Lower leg skin (tissue), 3 donors: Measurements from ENCODE around the gene OR9G1.

Experiments
- CTCF ChIP-seq, 3 donors: fragments of 450-650 bp; IDR thresholded peaks; one replicate each; pipeline ENCODE4 v1.5.1; 2016; ENCODE audit warnings: antibody characterized with exemption in 3 of 3, mild to moderate bottlenecking in 3 of 3, moderate library complexity in 2 of 3
- POLR2A ChIP-seq, 2 donors: fragments of 450-650 bp; IDR thresholded peaks; one replicate each; pipeline ENCODE4 v1.6.1; 2016 to 2017; ENCODE audit warnings: antibody characterized with exemption in 2 of 2, mild to moderate bottlenecking in 1 of 2, moderate library complexity in 1 of 2

GRCh38 chr11:56740107-56740506, 41.2 kb downstream of the OR9G1 start:
- no peak for TF ChIP-seq CTCF (IDR thresholded peaks at IDR 0.05)
- TF ChIP-seq POLR2A (IDR thresholded peaks at IDR 0.05) = no peak
